GM21447 (cell line): ENCODE measurements around the gene ZFP62.

ENCODE experiments used
- ATAC-seq: cut with Tn5 transposase; IDR thresholded peaks from one replicate; pipeline ENCODE4 v1.9.1; 2021; ENCODE audit not compliant: unreplicated experiment

ZFP62 gene

GRCh38 chr5:180869587-180869986 lies 8.5 kb upstream of the ZFP62 start:
- no peak for ATAC-seq

- ATAC-seq = no peak
These were observed 7.9 kb upstream of the ZFP62 start for GRCh38 chr5:180868960-180869359.

- ATAC-seq = no peak
These were observed 5.9 kb upstream of the ZFP62 start for GRCh38 chr5:180866985-180867384.

- no peak for ATAC-seq
These were observed 5.1 kb upstream of the ZFP62 start for GRCh38 chr5:180865981-180866695.

GRCh38 chr5:180862645-180863044 lies 1.6 kb upstream of the ZFP62 start:
- ATAC-seq = no peak

- ATAC-seq = peak; percentile 65
These were observed 696 bp downstream of the ZFP62 start for GRCh38 chr5:180860273-180860886.

GRCh38 chr5:180858586-180858985 lies 2.5 kb downstream of the ZFP62 start:
- no peak for ATAC-seq

GRCh38 chr5:180853848-180854176 lies 7.3 kb downstream of the ZFP62 start:
- no peak for ATAC-seq

- no peak for ATAC-seq
These were observed 7.8 kb downstream of the ZFP62 start for GRCh38 chr5:180853121-180853847.

- ATAC-seq = no peak
These were observed 8.6 kb downstream of the ZFP62 start for GRCh38 chr5:180852495-180852894.

GRCh38 chr5:180850434-180851078 lies 10.5 kb downstream of the ZFP62 start:
- no peak for ATAC-seq

GRCh38 chr5:180849827-180850226 lies 11.2 kb downstream of the ZFP62 start:
- ATAC-seq = no peak

GRCh38 chr5:180848878-180849277 lies 12.2 kb downstream of the ZFP62 start:
- no peak for ATAC-seq

GRCh38 chr5:180848265-180848664 lies 12.8 kb downstream of the ZFP62 start:
- no peak for ATAC-seq

- no peak for ATAC-seq
These were observed 14.1 kb downstream of the ZFP62 start for GRCh38 chr5:180847026-180847425.

- no peak for ATAC-seq
These were observed 16.2 kb downstream of the ZFP62 start for GRCh38 chr5:180844858-180845257.

- ATAC-seq = no peak
These were observed 16.6 kb downstream of the ZFP62 start for GRCh38 chr5:180844432-180844831.

- ATAC-seq = no peak
These were observed 21.1 kb downstream of the ZFP62 start for GRCh38 chr5:180839935-180840334.

GRCh38 chr5:180839227-180839626 lies 21.8 kb downstream of the ZFP62 start:
- no peak for ATAC-seq

GRCh38 chr5:180837478-180837877 lies 23.6 kb downstream of the ZFP62 start:
- no peak for ATAC-seq

GRCh38 chr5:180832638-180833068 lies 28.4 kb downstream of the ZFP62 start:
- peak; percentile 55 for ATAC-seq
